Measurements from ENCODE around the gene HUNK.
"Not testable (repeated sequence)": the region's sequence is repeated elsewhere in the genome, so short reads cannot be mapped to it uniquely, and the experiment has no call there.

Gene HUNK

GRCh38 chr21:31924548-31924947 lies 51.7 kb downstream of the HUNK start:
- DNase-seq, result no peak

- DNase-seq, result no peak
These were observed 53.7 kb downstream of the HUNK start for GRCh38 chr21:31926498-31926897.

- no peak for DNase-seq
These were observed 55.0 kb downstream of the HUNK start for GRCh38 chr21:31927689-31928353.

- DNase-seq, result no peak
These were observed 55.8 kb downstream of the HUNK start for GRCh38 chr21:31928656-31929055.

- no peak for DNase-seq
These were observed 56.7 kb downstream of the HUNK start for GRCh38 chr21:31929548-31929947.

DNA sequence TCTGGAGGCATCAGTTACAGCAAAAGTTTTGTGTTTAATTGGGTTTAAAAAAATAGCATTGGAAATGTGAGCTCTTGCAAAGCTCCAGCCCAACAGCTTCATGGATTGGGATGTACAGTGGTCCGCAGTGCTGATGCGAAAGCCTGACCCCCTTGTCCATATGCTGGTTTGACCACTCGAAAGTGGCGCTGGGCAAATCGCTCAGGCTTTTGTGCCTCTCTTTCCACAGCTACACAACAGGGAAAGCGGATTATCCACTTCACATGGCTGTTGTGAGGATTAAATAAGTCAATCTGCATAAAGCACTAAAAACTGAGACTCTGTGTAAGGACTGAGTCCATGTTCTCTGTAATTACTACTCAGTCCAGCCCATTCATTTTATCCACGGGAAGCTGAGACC lies 57.2 kb downstream of the HUNK start:
- DNase-seq, result no peak

DNA sequence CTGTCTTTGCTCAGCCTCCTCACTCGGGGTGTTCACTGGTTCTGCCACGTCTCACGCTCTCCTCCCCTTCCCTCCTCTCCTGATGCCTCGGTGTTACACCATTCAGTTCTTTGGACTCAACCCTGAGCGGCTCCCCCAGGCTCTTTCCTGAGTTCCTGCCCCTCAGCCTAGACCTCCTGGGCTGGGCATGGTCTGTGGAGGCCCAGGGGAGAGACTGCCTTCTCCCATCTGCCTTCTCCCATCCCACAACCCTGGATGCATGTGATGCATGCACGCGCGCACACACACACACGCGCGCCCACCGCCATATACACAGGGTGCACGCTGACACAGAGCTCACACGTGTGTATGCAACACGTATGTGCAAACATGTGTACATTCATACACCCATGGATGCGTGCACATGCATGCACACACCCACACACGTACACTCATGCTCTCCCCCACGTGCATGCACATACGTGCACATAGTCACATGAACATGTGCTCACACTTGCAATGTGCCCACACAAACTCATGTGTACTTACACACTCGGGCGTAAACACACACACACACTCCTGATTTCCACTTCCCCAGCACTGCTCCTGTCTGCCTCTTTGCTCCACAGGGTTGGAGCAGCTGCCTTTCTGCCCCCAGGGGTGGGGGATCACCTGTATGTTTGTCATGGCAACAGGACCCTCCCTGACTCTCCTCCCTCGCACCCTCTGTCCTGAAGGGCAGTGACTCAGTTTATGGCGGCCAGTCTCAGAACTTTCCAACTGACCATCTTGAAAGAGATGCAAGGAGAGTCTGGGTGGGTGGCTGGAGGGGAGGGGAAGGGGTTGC lies 59.0 kb downstream of the HUNK start:
- no peak for DNase-seq

- DNase-seq, result no peak
These were observed 59.6 kb downstream of the HUNK start for GRCh38 chr21:31932470-31932764.

- no peak for DNase-seq
These were observed 64.5 kb downstream of the HUNK start for GRCh38 chr21:31937303-31937702.

DNA sequence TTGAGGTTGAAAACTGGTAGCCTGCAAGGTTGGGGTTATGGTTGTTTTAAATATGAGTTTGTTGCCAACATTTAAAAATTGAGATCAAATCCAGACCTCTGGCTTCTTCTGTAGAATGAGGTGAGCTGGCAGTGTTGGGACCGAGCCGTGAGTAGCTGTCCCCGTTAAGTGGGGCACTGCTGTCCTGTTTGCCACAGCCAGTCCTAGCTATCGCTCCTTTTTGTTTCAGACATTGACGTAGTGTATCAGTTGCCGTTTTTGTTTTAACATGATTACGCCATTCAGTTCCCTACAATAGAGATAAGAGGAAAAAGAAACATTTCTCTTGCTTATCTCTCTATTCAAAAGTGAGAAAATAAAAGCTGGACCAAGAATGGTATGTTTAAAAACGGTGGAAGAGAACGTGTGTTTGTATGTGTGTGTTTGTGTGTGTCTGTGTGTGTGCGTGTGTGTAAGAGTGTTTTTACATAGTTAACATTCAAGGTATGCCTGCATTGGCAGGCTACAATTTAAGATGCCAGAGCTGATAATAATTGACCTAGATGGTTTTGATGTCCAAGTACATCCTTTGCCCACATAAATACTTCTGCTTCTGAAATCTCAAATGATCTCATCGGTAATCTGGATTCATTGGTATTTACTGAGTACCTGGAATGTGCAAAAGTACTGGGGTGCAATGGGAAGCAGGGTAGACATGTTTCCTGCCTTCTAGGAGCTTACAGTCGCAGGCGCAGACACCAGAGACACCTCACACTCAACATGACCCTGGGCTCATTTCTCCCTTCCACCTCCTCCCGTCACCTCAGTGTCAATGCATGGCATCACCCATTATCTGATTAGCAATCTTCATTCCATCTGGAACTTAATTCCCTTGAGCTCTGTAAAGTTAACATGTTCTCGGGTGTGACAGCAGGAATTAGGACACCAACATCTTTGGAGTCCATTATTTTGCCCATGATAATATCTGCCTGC lies 65.8 kb downstream of the HUNK start:
- no peak for DNase-seq

DNA sequence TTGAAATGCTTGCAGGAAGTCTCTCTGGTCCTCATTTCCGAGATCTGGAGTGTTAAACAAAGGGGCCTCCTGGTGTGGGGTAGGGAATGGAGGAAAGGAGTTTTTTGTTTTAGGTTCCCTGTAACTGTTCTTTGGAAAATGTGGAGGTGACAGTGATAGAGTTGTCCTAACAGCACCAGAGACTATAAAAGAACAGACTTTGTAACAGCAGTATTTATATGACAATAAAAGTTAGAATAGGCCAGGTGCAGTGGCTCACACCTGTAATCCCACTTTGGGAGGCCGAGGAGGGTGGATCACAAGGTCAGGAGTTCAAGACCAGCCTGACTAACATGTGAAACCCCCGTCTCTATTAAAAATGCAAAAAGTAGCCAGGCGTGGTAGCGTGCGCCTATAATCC lies 68.9 kb downstream of the HUNK start:
- no peak for DNase-seq

- no peak for DNase-seq
These were observed 70.7 kb downstream of the HUNK start for GRCh38 chr21:31943561-31943960.

DNA sequence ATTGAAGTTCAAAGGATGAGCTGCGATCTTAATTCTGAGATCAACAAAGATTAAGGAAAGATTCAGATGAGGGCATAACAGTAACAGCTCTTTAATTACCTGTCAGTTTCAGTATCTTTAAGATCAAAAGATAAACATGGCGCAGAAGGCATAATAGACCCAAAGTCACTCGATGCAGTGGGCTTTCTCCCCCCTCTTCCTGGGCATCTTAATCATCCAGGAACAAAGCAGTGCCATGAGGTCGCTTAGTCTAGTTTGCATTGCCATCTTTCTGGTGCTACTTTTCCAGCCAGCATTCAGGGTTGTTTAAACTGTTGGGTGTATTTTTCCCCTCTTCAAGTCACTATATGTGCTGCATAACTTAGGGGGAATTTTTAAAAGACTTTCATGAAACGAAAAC lies 72.3 kb downstream of the HUNK start:
- DNase-seq, result no peak

- peak; percentile 51 for DNase-seq
These were observed 72.7 kb downstream of the HUNK start for GRCh38 chr21:31945546-31945945.

DNA sequence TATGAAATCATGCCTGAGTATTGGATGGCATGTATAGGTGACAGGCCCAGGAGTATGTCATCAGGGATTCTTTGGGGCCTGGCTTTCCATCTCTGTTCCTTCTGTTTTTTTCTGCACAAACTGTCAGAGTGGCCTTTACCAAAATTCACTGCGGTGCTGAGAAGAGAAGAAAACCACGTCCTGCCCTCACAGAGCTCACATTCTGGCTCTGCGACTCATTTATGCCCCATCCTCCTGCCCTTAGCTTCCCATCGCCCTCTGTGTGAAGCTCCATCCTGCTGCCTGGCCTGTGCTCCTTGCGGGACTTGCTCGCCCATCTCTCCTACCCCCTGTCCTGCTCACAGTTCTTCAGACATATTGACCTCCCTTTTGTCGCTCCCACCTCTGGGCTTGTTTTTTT lies 73.4 kb downstream of the HUNK start:
- DNase-seq, result no peak

GRCh38 chr21:31946876-31947550 lies 74.2 kb downstream of the HUNK start:
- not testable (repeated sequence) for DNase-seq

DNA sequence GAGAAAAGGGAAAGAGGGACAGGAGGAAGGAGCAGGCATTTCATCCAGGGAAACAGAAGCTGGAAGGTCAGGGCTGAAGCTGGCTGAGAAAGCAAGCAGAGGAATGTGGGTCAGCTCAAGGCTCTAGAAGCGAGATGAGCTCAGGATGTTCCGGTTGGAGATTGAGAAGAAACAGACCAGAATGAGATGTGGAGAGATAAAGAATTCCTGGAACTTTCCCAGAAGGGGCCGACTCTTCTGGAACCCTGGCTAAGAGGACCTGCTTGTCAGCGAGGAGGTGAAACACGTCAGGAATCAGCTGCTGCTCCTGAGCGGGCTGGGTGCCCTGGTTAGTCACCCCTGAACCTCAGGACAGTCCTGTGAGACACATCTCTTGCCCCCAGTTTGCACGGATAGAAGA lies 75.9 kb downstream of the HUNK start:
- no peak for DNase-seq

DNA sequence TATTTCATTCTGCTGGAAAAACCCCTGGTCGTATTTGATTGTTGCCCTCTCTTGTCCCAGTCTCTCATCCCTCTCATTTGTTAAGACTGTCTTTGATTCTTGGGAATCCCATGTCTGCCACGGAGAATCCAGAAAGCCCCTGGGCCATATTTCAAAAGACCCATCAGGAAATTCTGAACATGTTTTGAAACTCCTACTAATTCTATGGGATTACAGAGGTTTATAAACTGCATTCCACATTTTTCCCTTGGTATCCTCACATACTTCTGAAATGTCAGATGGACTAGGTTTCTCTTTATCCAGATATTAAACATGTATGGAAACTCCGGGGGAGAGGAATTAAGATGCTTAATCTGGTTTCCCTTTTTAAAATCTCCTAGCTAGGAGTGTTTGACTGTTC lies 80.0 kb downstream of the HUNK start:
- DNase-seq, result no peak

DNA sequence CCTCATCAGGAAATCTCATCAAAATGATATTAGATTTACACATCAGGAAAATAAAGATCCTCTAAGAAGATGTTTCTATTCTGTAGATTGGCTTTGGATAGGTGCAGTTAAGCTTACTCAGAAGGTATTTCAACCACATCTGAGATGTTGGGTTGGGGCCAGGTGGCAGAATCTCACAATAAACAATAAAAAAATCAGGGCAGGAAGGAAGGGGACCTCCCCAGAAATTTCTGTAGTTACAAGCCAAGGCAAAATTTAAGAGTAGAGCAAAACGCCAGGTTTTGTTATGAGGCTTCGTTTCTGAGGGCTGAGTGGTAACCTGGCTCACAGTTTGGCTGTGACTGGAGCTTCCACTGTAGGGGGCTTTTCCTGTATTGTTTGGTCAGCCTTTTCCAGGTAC lies 84.8 kb downstream of the HUNK start:
- no peak for DNase-seq

GRCh38 chr21:31959881-31960280 lies 87.1 kb downstream of the HUNK start:
- DNase-seq, result no peak

DNA sequence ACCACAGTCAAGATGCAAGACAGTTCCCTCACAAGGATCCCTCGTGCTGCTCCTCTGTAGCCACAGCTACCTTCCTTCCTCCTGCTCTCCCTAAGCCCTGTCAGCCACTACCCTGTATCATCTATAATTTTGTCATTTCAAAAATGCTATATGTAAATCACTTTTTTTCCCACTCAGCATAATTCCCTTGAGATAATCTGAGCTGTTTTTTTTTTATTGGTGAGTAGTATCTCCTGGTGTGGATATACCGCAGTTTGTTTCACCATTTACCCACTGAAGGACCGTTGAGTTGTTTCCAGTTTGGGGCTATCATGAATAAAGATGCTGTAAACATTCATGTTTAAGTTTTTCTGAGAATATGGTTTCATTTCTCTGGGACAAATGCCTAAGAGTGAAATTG lies 88.2 kb downstream of the HUNK start:
- no peak for DNase-seq

GRCh38 chr21:31961704-31962103 lies 88.9 kb downstream of the HUNK start:
- no peak for DNase-seq

DNA sequence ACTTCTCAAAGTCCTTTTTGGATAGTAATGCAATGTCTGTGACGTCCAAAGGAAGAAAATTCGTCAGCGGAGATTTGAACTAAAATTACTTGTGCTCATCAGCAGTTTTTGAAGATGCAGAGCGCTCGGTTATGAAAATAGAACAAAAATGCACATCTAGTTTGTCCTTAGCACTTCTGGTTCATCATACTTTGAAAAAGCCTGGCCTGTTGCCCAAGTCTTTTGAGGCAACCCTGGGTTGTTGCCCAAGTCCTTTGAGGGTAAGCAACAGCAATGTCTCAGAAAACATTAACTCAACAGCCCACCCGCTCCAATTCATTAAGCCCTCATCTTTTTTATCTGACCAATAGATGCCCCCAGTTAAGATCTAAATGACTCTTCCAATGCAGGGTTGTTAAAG lies 91.9 kb downstream of the HUNK start:
- no peak for DNase-seq

All from right forelimb (tissue), 1 donor.